D341Med (cell line): ENCODE results near the gene TCF23.
A peak's percentile ranks its signal among the peaks of the same experiment; 100 is the strongest.
"Not testable (repeated sequence)": the region's sequence is repeated elsewhere in the genome, so short reads cannot be mapped to it uniquely, and the experiment has no call there.

Experiments
- DNase-seq: peaks from one replicate; pipeline ENCODE4 v3.0.0; 2012; ENCODE audit warnings: low spot score

Gene TCF23

DNA sequence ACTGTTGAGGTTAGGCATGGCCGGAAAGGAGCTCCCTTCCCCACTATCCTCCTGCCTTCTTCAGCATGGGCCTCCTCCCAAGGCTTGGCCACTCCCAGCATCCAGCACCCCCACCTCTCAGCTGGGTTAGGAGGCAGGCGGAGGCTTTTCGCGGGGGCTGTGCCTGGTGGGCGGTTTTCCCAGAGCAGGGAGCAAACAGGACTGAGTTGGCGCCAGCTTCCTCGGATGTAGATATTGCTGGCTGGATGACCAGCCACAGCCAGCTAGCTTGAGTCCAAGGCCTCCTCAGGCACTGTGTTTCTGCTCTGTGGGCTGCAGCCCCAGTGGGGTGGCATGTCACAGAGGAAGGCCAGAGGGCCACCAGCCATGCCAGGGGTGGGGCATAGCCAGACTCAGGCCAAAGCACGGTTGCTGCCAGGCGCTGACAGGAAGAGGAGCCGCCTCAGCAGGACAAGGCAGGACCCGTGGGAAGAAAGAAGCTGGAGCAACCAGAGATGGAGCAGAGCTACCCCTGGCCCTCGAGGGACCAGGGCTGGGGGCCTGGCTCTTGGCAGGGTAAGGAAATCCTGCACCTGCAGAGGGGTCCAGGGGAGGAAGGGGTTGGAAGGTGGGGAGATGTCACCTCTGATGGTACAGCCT is at the start of gene TCF23:
TSS of gene TCF23 (plus strand) at position 204 of the 639 bp plus-strand sequence. CDS start at position 334, 130 bp downstream.
- DNase-seq: no peak

DNA sequence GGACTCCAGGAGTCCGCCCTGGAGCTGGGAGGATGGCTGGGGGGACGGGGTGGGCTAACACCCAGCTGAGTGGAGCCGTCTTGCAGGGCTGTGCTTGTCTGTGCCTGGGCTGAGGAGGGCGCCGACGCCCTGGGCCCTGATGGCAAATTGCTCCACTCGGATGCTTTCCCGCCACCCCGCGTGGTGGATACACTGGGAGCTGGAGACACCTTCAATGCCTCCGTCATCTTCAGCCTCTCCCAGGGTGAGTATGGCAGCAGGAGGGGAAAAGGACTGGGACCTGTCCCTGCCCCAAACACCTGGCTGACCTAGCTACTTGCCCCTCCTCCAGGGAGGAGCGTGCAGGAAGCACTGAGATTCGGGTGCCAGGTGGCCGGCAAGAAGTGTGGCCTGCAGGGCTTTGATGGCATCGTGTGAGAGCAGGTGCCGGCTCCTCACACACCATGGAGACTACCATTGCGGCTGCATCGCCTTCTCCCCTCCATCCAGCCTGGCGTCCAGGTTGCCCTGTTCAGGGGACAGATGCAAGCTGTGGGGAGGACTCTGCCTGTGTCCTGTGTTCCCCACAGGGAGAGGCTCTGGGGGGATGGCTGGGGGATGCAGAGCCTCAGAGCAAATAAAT is 49.4 kb upstream of the TCF23 start:
- no peak for DNase-seq

DNA sequence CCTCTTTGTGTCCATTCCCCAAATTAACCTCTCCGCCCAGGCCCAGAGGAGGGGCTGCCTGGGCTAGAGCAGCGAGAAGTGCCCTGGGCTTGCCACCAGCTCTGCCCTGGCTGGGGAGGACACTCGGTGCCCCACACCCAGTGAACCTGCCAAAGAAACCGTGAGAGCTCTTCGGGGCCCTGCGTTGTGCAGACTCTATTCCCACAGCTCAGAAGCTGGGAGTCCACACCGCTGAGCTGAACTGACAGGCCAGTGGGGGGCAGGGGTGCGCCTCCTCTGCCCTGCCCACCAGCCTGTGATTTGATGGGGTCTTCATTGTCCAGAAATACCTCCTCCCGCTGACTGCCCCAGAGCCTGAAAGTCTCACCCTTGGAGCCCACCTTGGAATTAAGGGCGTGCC is 48.8 kb upstream of the TCF23 start:
- DNase-seq: no peak

DNA sequence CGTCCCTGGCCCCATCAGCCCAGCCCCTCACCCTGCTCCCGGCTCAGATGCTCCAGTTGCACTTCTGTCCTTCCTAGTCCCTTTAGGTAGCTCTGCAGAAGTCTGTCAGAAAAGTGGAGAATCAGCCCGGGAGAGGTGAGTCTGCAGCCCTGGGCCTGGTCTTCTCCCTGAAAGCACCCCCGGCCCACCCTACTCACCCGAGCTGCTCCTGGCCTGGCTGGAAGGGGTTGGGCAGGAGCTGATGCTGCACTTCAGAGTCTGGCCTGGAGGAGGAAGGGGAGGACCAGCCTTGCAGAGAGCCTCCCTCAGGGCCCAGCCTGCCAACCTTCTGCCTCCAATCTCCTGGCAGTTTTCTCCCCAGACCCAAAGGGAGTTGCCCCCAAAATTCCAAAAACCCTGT is 46.5 kb upstream of the TCF23 start:
- DNase-seq: no peak

DNA sequence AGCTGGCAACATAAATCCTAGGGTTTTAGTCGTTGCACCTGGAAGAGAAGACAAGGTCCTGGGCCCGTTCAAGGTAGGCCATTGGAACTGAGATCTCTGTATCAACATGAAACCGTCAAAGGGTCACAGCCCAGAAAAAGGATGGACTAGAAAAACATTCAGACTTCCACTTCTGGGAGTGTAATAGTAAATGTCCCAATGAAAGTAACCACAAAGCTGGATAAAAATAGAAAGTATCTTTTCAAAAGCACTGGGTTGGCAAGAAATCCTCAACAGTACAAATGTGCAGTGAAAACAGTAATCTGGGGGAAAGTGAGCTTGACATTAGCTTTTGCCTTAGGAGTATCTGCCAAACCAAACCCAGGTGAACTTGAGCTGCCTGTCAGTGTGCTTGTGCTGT is 42.8 kb upstream of the TCF23 start:
- DNase-seq: no peak

DNA sequence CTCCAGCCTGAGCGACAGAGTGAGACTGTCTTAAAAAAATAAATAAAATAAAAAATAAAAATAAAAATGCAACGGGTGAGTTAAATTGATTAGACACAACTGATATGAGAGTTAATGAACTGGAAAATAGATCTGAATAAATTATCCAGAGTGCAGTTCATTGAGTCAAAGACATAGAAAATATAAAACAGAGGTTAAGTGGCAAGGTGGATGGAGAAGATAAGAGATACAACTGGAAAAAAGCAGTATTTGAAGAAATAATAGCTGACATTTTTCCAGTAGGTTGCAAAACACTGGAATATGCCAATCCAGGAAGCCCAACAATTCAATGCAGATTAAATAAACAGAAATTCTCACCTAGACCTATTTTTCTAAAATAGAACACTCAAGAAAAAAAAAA is 40.6 kb upstream of the TCF23 start:
- no peak for DNase-seq

DNA sequence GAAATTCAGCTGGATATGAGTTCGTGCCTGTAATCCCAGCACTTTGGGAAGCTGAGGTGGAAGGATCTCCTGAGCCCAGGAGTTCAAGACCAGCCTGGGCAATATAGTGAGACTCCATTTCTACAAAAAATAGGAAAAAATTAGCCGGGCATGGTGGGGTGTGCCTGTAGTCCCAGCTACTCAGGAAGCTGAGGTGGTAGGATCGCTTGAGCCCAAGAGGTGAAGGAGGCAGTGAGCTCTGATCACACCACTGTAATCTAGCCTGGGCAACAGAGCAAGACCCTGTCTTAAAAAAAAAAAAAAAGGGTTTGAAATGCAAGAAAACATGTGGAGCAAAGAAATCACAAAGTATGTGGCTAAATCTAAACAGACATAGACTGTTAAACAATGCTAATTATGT is 39.7 kb upstream of the TCF23 start:
- no peak for DNase-seq

DNA sequence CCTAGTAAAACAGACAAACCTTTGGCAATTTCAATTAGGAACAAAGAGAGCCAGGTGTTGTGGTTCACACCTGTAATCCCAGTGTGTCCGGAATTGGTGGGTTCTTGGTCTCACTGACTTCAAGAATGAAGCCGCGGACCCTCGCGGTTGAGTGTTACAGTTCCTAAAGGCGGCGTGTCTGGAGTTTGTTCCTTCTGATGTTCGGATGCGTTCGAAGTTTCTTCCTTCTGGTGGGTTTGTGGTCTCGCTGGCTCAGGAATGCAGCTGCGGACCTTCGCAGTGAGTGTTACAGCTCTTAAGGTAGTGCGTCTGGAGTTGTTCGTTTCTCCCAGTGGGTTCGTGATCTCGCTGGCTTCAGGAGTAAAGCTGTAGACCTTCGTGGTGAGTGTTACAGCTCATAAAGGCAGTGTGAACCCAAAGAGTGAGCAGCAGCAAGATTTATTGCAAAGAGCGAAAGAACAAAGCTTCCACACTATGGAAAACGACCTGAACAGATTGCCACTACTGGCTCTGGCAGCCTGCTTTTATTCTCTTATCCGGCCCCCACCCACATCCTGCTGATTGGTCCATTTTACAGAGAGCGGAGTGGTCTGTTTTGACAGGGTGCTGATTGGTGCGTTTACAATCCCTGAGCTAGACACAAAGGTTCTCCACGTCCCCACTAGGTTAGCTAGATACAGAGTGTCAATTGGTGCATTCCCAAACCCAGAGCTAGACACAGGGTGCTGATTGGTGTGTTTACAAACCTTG is 38.0 kb upstream of the TCF23 start:
- DNase-seq: not testable (repeated sequence)

DNA sequence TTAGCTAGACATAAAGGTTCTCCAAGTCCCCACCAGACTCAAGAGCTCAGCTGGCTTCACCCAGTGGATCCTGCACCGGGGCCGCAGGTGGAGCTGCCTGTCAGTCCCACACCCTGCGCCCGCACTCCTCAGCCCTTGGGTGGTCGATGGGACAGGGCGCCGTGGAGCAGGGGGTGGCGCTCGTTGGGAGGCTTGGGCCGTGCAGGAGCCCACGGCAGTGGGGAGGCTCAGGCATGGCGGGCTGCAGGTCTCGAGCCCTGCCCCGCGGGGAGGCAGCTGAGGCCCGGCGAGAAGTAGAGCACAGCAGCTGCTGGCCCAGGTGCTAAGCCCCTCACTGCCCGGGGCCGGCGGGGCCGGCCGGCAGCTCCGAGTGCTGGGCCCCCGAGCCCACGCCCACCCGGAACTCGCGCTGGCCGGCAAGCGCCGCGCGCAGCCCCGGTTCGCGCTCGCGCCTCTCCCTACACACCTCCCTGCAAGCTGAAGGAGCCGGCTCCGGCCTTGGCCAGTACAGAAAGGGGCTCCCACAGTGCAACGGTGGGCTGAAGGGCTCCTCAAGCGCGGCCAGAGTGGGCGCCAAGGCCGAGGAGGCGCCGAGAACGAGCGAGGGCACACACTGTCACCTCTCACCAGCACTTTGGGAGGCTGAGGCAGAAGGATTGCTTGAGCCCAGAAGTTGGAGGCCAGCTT is 37.3 kb upstream of the TCF23 start:
- not testable (repeated sequence) for DNase-seq

DNA sequence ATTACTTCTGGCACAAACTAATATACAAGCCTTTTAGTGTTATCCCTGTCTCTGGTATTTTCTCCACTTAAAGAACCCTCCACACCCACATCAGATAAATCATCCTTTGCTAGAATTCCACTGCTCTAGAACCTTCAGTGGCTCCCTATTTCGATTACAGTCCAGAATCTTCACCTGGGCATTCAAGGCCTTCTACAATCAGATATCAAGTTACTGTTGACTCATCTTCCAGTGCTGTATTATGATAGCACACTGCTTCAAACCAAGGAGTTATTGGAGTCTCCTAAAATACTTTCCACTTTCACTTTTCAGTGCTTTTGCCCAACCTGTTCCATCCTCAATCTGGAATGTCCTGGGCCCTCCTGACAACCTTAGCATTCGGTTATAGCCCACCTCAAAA is 33.3 kb upstream of the TCF23 start:
- DNase-seq: no peak

DNA sequence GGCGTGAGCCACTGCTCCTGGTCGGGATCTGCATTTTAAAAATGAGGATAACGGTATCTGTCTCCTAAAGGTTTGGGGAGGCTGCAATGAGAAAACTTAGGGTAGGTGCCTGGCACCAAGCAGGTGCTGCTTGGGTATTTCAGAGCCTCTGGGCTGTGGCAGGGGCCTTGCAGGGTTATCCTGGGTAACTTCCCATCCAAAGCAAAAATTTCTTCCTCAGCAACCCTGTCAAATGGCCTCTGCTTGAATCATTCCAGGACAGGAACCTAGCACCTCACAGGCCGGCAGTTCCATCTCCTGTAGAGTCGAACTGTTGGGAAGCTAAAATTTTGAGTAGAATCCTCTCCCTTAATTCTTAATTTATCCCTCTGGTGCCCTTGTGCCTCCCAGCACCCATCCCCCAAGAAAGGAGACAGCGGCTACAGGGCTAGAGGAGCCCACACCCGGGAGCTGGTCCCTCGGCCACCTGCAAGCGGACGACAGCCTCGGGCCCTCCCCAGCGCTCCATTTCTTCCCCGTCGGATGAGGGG is 30.7 kb upstream of the TCF23 start:
- no peak for DNase-seq

DNA sequence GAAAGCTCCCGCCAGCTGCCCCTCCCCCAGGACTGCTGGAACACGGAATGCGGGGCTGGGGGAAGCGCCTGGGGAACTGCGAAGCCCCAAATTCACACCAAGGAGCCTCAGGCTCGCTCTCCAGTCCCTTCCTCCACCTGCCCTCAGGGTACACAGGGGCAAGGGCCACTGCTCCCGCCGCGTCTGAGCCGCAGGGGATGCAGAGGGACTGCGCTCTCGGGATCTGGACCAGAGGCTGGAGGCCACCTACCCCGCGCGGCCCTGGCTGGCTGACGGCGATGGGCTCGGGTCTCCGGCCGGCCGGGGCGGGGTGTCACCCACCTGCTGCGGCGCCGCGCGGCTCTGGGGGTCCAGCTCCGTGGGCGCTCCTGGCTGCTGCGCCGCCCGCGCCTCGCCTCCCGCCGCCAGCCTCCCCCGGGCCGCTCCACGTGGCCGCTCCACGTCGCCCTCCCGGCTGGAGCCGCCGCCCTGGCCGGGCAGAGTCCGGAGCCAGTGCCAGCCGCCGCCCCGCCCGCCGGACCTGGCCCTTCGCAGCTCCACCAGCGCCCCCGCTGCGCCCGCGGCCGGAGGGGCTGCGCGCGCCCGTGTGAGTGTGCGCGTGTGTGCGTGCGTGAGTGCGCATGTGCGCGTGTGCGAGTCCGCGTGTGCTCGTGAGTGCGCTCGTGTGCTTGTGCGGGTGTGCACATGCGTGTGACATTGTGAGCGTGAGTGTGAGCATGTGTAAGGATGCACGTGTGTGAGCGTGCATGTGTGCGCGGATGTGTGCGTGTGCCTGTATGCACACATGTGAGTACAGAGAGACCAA is 30.1 kb upstream of the TCF23 start, which contains the start of gene CGREF1:
TSS of gene CGREF1 (minus strand) at position 604 of the 805 bp plus-strand sequence. CDS start 14,762 bp downstream, outside the sequence.
- peak; percentile 79 for DNase-seq

DNA sequence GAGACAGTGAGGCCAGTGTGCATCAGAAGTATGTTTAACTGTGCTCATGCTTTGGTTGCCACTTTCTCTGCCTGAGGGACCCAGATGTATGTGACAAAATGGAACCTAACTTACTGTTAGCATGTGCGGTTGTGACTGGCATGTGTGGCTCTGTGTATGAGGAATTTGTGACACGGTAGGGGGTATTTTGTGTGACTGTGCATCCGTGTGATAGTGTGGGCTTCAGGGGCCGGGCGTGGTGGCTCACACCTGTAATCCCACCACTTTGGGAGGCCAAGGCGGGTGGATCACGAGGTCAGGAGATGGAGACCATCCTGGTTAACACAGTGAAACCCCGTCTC is 29.5 kb upstream of the TCF23 start:
- not testable (repeated sequence) for DNase-seq

DNA sequence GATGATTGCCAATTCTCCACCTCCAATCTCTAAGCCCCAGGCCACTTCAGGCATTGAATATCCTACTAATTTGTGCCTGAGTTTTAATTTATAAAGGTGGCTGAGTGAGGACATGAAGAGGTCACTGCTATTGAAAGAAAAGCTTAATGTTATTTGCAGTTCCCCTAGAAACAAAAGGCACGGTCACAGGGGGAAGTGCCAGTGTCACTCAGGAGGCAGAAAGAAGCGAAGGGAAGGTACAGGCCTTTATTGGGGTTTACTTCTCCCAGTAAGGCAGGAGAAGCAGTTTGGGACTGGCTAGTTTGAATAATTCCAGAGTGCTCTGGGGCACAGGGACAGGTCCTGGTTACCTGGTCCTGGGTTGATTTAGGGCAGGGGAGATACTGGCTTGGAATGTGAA is 26.9 kb upstream of the TCF23 start:
- no peak for DNase-seq

DNA sequence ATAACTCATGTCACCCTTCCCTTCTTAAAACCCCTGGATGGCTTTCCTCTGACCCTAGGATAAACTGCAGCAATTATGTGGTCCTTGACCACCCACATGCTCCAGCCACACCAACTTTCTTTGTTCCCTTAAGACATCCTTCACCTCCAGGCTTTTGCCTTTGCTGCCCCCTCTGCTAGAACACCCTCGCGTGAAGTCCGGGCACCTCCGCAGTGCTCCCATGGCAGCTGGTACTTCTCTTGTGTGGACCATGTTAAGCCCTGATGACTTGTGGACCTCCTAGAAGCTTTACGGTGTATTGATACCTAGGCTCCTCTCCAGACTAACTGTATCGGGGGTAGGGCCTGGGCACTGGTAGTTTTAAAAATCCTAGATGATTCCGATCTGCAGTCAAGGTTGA is 26.0 kb upstream of the TCF23 start:
- no peak for DNase-seq

DNA sequence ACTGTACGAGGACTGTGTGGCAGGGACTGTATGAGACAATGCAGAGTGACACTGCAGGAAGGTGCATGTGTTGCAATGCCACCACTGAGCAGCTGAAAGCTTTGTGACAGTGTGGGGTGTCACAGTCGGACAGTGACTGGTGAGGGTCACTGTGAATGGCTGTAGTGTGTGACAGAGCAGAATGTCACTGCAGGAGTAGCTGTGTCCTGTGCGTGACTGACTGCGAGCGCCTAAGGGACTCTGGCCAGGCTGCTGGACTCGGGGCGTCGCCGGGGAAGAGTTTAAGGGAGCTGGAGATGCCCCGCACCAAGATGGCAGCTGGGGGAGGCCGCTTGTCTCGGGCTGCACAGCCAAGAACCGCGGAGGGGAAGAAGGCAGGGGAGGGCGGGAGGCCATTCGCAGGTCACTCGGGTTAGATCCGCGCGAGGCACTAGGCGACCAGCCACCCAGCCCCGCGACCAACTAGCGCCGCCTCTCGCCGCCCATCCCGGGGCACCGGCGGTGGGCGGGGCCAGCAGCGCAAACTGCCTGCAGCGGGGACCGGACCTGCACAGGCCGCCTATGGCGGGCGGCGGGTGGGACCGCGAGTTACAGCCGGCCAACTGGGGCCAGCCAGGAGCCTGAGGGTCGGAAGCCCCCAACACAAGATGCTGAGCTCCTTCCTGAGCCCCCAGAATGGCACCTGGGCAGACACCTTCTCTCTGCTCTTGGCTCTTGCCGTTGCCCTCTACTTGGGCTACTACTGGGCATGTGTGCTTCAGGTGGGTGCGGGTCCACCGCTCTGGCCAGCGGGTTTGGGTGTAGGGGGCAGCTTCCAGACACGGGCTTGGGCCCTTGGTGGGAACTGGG is 25.3 kb upstream of the TCF23 start, which contains the start of gene ABHD1:
TSS of gene ABHD1 (plus strand) at position 514 of the 849 bp plus-strand sequence. CDS start at position 648, 134 bp downstream.
- DNase-seq: peak; percentile 73

DNA sequence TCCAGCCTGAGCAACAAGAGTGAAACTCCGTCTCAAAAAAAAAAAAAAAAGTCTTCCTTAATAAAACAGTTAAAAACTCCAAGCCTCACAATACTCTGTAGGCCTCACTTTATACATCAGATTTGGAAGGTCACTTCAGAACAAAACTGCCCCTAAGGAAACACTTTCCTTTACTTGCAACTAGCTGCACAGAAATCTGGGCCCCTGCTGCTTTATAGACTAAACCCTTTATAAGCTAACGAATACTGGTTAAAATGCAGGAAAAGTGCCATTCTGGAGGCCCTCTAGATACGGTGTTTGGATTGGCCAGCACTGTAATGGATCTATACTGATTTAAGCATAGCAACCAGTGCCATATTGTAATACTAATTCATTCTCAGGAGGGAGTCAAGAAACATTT is 23.7 kb upstream of the TCF23 start:
- no peak for DNase-seq

DNA sequence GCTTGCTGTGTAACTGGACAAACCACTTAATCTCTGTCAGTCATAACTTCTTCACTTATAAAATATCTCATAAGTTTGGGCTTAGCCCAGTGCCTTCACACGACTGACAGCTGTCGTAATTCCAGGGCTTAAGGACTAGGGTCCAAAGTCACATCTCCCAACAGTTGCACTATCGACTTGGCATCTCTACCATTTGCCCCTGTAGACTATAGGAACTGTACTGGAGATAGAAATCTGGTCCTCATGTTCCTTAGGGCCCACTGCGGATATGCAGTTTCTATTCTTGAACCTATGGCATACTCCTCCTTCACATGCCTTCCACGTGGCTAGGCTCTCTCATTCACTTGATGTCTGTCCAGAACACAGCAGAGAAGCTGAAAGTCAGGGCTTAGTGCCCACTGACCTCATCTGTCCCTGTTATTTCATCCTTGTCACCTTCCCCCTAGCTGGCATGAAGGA is 22.5 kb upstream of the TCF23 start:
- no peak for DNase-seq

DNA sequence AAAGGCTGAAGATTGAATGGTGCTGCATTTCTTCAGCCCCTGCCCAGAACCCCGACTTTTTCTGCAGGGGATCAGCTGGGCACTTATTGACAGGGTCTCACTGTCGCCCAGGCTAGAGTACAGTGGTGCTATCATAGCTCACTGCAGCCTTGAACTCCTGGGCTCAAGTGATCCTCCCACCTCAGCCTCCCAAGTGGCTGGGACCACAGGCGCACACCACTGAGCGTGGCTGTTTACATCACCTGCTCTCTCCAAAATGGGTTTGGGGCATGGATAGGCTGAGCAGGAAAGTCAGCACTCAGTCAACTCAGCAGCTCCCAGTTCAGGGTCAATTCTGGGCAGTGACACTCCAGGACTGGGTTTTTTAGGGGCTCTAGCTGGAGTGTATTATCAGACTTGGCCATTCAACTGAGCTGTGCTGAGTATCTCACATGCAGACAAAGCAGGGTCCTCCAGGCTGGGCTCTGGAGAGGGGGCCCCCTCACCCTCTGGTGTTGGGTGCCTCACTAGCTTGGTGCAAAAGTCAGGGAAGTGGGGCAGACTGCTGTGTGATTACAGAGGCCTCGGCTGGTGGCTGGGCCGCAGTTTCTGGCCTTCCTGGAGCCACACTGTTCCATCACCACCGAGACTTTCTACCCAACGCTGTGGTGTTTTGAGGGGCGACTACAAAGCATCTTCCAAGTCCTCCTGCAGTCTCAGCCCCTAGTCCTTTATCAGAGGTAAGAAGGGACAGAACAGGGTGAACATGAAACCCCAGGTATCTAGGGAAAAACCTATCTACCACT is 20.7 kb upstream of the TCF23 start:
- DNase-seq: no peak
